Cardiac fibroblast (primary cell): ENCODE results near the gene CMC1.

Source experiments
- DNase-seq, 2 donors: peaks; one replicate each; pipeline versions ENCODE4 v3.0.0 to v3.0.0-alpha.2; 2010; ENCODE audit warnings: low read depth in 2 of 2
- H3K4me3 ChIP-seq, 2 donors: replicated peaks in 1 of 2; 1 replicate in 1 of 2; 2 replicates in 1 of 2; pipeline ENCODE4 v1.5.1; 2011; ENCODE audit warnings: low read depth in 2 of 2, low read length in 2 of 2, mild to moderate bottlenecking in 2 of 2, moderate library complexity in 1 of 2
- TF ChIP-seq, protein P1 (sequence below): IDR thresholded peaks from one replicate; pipeline ENCODE4 v1.5.1; 2011; ENCODE audit warnings: low read depth, mild to moderate bottlenecking, low read length, inconsistent platforms

The CMC1 gene

DNA sequence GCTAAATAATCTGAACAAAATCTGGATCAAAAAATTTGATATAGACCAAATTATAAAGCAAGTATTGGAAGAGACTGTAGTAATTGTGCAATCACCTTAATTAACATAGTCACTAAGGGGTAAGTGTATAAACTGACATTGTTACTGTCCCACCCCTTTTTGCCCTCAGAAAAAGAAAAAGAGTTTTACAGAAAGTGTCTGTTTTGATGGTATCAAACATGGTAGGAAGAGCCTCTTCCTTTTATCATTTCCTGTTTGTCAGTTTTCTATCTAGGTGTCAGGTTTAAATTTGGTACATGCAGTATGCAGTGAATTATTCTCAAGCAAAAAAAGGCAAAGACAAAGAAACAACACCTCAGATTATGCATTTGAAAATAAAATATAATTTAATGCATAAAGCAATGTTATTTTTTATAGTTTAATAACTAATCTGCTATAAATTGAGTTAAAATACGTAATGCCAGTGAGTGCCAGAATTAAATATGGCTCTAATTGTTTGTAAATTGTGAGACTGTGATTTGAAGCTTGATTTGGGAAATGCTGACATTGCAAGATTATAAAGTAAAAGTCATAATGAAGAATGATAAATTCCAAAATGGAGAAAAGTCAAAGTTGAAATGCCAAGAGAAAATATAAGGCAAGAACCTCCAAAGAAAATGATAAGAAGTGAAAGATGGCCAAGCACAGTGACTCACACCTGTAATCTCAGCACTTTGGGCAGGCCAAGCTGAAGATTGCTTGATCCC lies 30.3 kb upstream of the CMC1 start:
- no peak overlapping the region for H3K4me3 ChIP-seq
- DNase-seq = no peak
- TF ChIP-seq, protein P1, sequence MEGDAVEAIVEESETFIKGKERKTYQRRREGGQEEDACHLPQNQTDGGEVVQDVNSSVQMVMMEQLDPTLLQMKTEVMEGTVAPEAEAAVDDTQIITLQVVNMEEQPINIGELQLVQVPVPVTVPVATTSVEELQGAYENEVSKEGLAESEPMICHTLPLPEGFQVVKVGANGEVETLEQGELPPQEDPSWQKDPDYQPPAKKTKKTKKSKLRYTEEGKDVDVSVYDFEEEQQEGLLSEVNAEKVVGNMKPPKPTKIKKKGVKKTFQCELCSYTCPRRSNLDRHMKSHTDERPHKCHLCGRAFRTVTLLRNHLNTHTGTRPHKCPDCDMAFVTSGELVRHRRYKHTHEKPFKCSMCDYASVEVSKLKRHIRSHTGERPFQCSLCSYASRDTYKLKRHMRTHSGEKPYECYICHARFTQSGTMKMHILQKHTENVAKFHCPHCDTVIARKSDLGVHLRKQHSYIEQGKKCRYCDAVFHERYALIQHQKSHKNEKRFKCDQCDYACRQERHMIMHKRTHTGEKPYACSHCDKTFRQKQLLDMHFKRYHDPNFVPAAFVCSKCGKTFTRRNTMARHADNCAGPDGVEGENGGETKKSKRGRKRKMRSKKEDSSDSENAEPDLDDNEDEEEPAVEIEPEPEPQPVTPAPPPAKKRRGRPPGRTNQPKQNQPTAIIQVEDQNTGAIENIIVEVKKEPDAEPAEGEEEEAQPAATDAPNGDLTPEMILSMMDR = no peak

GRCh38 chr3:28212681-28213080 lies 28.7 kb upstream of the CMC1 start:
- no peak for DNase-seq
- TF ChIP-seq, protein P1 = no peak
- H3K4me3 ChIP-seq = no peak overlapping the region

- DNase-seq = no peak
- TF ChIP-seq, protein P1 = no peak
- H3K4me3 ChIP-seq = no peak overlapping the region
Observed at GRCh38 chr3:28215407-28215806, 26.0 kb upstream of the CMC1 start.

- no peak overlapping the region for H3K4me3 ChIP-seq
- no peak for DNase-seq
- TF ChIP-seq, protein P1 = no peak
Observed at GRCh38 chr3:28218071-28218916, 23.1 kb upstream of the CMC1 start.

- DNase-seq = no peak
- no peak overlapping the region for H3K4me3 ChIP-seq
- TF ChIP-seq, protein P1 = no peak
Observed at GRCh38 chr3:28218917-28219198, 22.6 kb upstream of the CMC1 start.

DNA sequence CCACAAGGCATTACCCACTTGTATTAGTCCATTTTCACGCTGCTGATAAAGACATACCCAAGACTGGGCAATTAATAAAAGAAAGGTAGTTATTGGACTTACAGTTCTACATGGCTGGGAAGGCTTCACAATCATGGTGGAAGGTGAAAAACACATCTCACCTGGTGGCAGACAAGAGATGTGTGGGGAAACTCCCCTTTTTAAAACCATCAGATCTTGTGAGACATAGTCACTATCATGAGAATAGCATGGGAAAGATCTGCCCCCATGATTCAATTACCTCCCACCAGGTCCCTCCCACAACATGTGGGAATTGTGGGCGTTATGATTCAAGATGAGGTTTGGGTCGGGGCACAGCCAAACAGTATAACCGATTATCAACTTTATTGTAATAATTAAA lies 17.0 kb upstream of the CMC1 start:
- TF ChIP-seq, protein P1 = no peak
- no peak overlapping the region for H3K4me3 ChIP-seq
- DNase-seq = no peak
